Brain microvascular endothelial cell (primary cell): ENCODE data around the gene PREPL.

Experiments used
- DNase-seq: peaks from one replicate; pipeline ENCODE4 v3.0.0-alpha.2; 2020
- H3K27ac ChIP-seq: fragments of 250-450 bp; sonication (Bioruptor Pico); 2 replicates; pipeline ENCODE4 v1.5.1; 2020; ENCODE audit warnings: mild to moderate bottlenecking, moderate library complexity
- H3K27me3 ChIP-seq: fragments of 250-450 bp; sonication (Bioruptor Pico); replicated peaks from 2 replicates; pipeline ENCODE4 v1.5.1; 2020; ENCODE audit warnings: mild to moderate bottlenecking
- H3K36me3 ChIP-seq: fragments of 250-450 bp; sonication (Bioruptor Pico); replicated peaks from 2 replicates; pipeline ENCODE4 v1.5.1; 2020; ENCODE audit warnings: mild to moderate bottlenecking
- H3K4me3 ChIP-seq: 2 replicates; pipeline ENCODE4 v1.5.1; 2011; ENCODE audit warnings: low read depth, mild to moderate bottlenecking, control low read depth, low read length, moderate library complexity
- CTCF ChIP-seq: IDR thresholded peaks from 2 replicates; pipeline ENCODE4 v1.5.1; 2011; ENCODE audit warnings: low read depth, mild to moderate bottlenecking, moderate library complexity, low read length, control low read depth, inconsistent platforms; ENCODE audit errors: missing control alignments
- in situ Hi-C: cut with HindIII; loops from 2 replicates; pipeline ENCODE4 v1.10.0; 2017; ENCODE audit warnings: low sequenced_read_pairs, low pct_ligation_motif_present

PREPL gene

GRCh38 chr2:44342854-44343253 is 18.4 kb downstream of the PREPL start:
- H3K4me3 ChIP-seq: no peak overlapping the region
- TF ChIP-seq CTCF: peak; percentile 47
- no peak for DNase-seq
- H3K27ac ChIP-seq: no peak overlapping the region
- in situ Hi-C loops: no loop called here
- H3K27me3 ChIP-seq: no peaks in the 10 kb centered on the region
- H3K36me3 ChIP-seq: peaks cover 16% of the 10 kb centered on the region

GRCh38 chr2:44335806-44336538 is 25.3 kb downstream of the PREPL start:
- no peak for TF ChIP-seq CTCF
- Histone ChIP-seq H3K27me3 (no peaks in the 10 kb centered on the region), H3K36me3 (peaks cover 16% of the 10 kb centered on the region), H3K27ac (no peak overlapping the region), H3K4me3 (no peak overlapping the region)
- DNase-seq: no peak
- in situ Hi-C loops: no loop called here

DNA sequence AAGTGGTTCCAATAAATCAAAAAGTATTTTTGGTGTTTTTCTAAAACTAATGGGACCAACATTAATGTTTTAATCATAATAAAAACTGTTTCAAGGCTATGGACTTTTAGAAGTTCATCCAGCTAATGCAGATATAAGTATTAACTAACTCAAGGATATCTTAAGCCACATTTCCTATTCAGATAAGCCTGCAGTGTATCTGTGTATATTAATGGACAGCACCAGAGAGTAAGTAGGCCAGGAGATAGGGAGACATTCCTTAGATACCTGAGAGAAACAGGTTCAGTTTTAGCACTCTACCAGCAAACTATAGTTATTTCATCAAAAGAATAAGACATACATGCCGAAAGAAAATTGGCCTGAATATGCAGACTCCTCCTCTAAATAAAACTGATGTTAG is 27.3 kb downstream of the PREPL start:
- in situ Hi-C loops: no loop called here
- Histone ChIP-seq H3K36me3 (peaks cover 16% of the 10 kb centered on the region), H3K27ac (no peak overlapping the region), H3K27me3 (no peaks in the 10 kb centered on the region), H3K4me3 (no peak overlapping the region)
- DNase-seq: no peak
- no peak for TF ChIP-seq CTCF

- no peak overlapping the region for H3K4me3 ChIP-seq
- in situ Hi-C loops: no loop called here
- no peak overlapping the region for H3K27ac ChIP-seq
- peak; percentile 27 for DNase-seq
- no peak for TF ChIP-seq CTCF
- H3K36me3 ChIP-seq: peaks cover 14% of the 10 kb centered on the region
- no peaks in the 10 kb centered on the region for H3K27me3 ChIP-seq
These were observed 30.5 kb downstream of the PREPL start for GRCh38 chr2:44330801-44331200.

GRCh38 chr2:44329343-44329742 is 32.0 kb downstream of the PREPL start:
- in situ Hi-C loops: no loop called here
- no peak for TF ChIP-seq CTCF
- no peaks in the 10 kb centered on the region for H3K27me3 ChIP-seq
- no peak overlapping the region for H3K4me3 ChIP-seq
- H3K36me3 ChIP-seq: peaks cover 14% of the 10 kb centered on the region
- no peak for DNase-seq
- no peak overlapping the region for H3K27ac ChIP-seq

DNA sequence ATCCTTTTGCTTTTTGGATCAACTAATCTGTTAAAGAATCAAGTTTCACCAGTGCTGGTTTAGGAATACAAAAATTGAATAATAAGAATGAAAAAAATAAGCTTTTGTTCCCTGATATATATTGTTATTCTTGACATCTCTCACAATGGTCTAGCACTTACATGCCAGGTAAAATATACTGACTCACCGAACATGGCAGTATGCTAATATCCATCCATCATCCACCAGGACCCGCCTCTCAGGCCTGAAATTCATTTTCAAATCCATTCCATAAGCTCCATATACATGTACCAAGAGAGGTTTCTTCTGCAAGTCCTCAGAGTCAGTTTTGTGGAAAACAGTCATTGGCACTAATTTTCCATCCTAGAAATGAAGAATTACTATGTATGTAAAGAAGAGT is 32.5 kb downstream of the PREPL start:
- no peak overlapping the region for H3K27ac ChIP-seq
- DNase-seq: no peak
- H3K4me3 ChIP-seq: no peak overlapping the region
- no peaks in the 10 kb centered on the region for H3K27me3 ChIP-seq
- in situ Hi-C loops: no loop called here
- TF ChIP-seq CTCF: no peak
- H3K36me3 ChIP-seq: peaks cover 14% of the 10 kb centered on the region
